K562 (cell line): ENCODE results near the gene MYO16. TPM values are rescaled to one million over a fixed set of nuclear protein-coding genes. Genes with fewer than 3 reads are reported as not detected.

Experiments used
- ATAC-seq: fragments of 200-7000 bp; cut with Tn5 transposase; 3 replicates; pipeline ENCODE4 v1.9.1; 2020; ENCODE audit warnings: moderate library complexity
- BruUV-seq: library from RNA; stranded (reverse); fragments of 400-500 nt; replicated peaks from 2 replicates; lab custom pipeline; 2021; lab: Mats Ljungman, UMichigan
- CTCF ChIA-PET: fragments of 300-600 bp; formaldehyde crosslinking; extraction: SDS; loops from one replicate; lab custom pipeline; 2021; ENCODE audit warnings: low intra/inter-chr PET ratio; lab: Yijun Ruan, JAX
- POLR2A ChIA-PET: fragments of 300-600, 350-650 bp; sonication (Branson Sonifier 250); formaldehyde crosslinking; extraction: SDS; loops from one replicate; lab custom pipeline; 2021; ENCODE audit warnings: antibody characterized with exemption, inconsistent platforms; lab: Yijun Ruan, JAX
- DNase-seq, 4 experiments: peaks; one replicate each; pipeline versions ENCODE4 v3.0.0 to v3.0.0-alpha.2; 2011 to 2018; ENCODE audit warnings: low spot score in 3 of 4, mixed read lengths in 3 of 4; ENCODE audit errors: extremely low read depth in 1 of 4
- FAIRE-seq: peaks from 2 replicates; lab custom pipeline; 2011; peaks lifted over from hg19 to GRCh38; lab: Jason Lieb, UNC
- H2AFZ ChIP-seq: 2 replicates; pipeline ENCODE4 v1.6.0; 2011; ENCODE audit warnings: low read depth, low read length, control low read depth, inconsistent platforms
- H3K27ac ChIP-seq: fragments of 200-600 bp; 3 replicates; pipeline ENCODE4 v1.8.0; 2011; ENCODE audit warnings: low read depth, mild to moderate bottlenecking, control low read depth, inconsistent platforms, low read length, moderate library complexity, mixed read lengths; ENCODE audit errors: extremely low read depth
- H3K27me3 ChIP-seq, 2 experiments: fragments of 300-600 bp in 1 of 2; 2 replicates in 1 of 2; 3 replicates in 1 of 2; pipeline versions ENCODE4 v1.6.0 to v1.8.0; 2011; ENCODE audit warnings: inconsistent platforms in 2 of 2, low read length in 2 of 2, mild to moderate bottlenecking in 1 of 2, mixed read lengths in 1 of 2, moderate library complexity in 1 of 2; ENCODE audit not compliant: control insufficient read depth in 2 of 2, insufficient read depth in 2 of 2
- H3K36me3 ChIP-seq: fragments of 300-600 bp; 3 replicates; pipeline ENCODE4 v1.8.0; 2011; ENCODE audit warnings: mild to moderate bottlenecking, low read length, inconsistent platforms; ENCODE audit not compliant: control insufficient read depth, insufficient read depth
- H3K4me1 ChIP-seq, 2 experiments: fragments of 200-600 bp in 1 of 2; replicated peaks in 1 of 2; 2 replicates in 1 of 2; 3 replicates in 1 of 2; pipeline versions ENCODE4 v1.5.1 to v1.8.0; 2011; ENCODE audit warnings: inconsistent platforms in 2 of 2, low read length in 2 of 2, mild to moderate bottlenecking in 1 of 2, mixed read lengths in 1 of 2, moderate library complexity in 1 of 2; ENCODE audit not compliant: control insufficient read depth in 2 of 2, insufficient read depth in 2 of 2
- H3K4me2 ChIP-seq: 2 replicates; pipeline ENCODE4 v1.6.1; 2011; ENCODE audit warnings: low read length, control low read depth, inconsistent platforms, mixed read lengths; ENCODE audit not compliant: insufficient read depth
- H3K4me3 ChIP-seq: fragments of 200-600 bp; sonication (generic), shearing (Covaris generic); 2 replicates; pipeline ENCODE4 v1.5.1; 2016; ENCODE audit warnings: control low read depth, inconsistent platforms
- H3K79me2 ChIP-seq: fragments of 200-600 bp; 3 replicates; pipeline ENCODE4 v1.8.0; 2011; ENCODE audit warnings: low read length, inconsistent platforms; ENCODE audit not compliant: control insufficient read depth, insufficient read depth
- H3K9ac ChIP-seq, 2 experiments: 2 replicates each; pipeline versions ENCODE4 v1.6.0 to v1.6.1; 2011; ENCODE audit warnings: low read depth in 2 of 2, low read length in 2 of 2, control low read depth in 1 of 2, inconsistent platforms in 1 of 2, mild to moderate bottlenecking in 1 of 2, mixed read lengths in 1 of 2; ENCODE audit not compliant: insufficient read depth in 1 of 2
- H3K9me1 ChIP-seq: one replicate; pipeline ENCODE4 v1.6.0; 2011; ENCODE audit warnings: inconsistent platforms, mild to moderate bottlenecking, low read length, moderate library complexity; ENCODE audit not compliant: control insufficient read depth, insufficient read depth
- H3K9me3 ChIP-seq: replicated peaks from 2 replicates; pipeline ENCODE4 v1.5.1; 2011; ENCODE audit warnings: low read depth, low read length, inconsistent platforms; ENCODE audit not compliant: control insufficient read depth, insufficient read depth
- H4K20me1 ChIP-seq: replicated peaks from 2 replicates; pipeline ENCODE4 v1.6.1; 2011; ENCODE audit warnings: low read length, inconsistent platforms, mixed read lengths; ENCODE audit not compliant: control insufficient read depth, insufficient read depth
- CC2D1A ChIP-seq: fragments of 450-650 bp; IDR thresholded peaks from 2 replicates; pipeline ENCODE4 v1.6.1; 2017; ENCODE audit warnings: mild to moderate bottlenecking
- HDAC2 ChIP-seq: fragments of 450-650 bp; IDR thresholded peaks from 2 replicates; pipeline ENCODE4 v1.6.1; 2016; ENCODE audit warnings: mild to moderate bottlenecking
- MXD1 ChIP-seq: fragments of 250-450 bp; sonication (Bioruptor Pico); IDR thresholded peaks from 2 replicates; pipeline ENCODE4 v1.8.0; 2021; ENCODE audit warnings: borderline replicate concordance, mild to moderate bottlenecking, moderate library complexity; ENCODE audit not compliant: poor library complexity, severe bottlenecking
- SRSF7 ChIP-seq: fragments of 200-400 bp; formaldehyde crosslinking; optimal IDR thresholded peaks from 2 replicates; pipeline ENCODE3; 2017; ENCODE audit warnings: mild to moderate bottlenecking, low read depth, low read length
- TFE3 ChIP-seq: fragments of 450-650 bp; formaldehyde crosslinking; IDR thresholded peaks from 2 replicates; pipeline ENCODE4 v1.4.0; 2020; ENCODE audit warnings: mild to moderate bottlenecking, mixed read lengths
- ZBTB40 ChIP-seq, 2 experiments: fragments of 450-650 bp in 1 of 2; sonication (generic) in 1 of 2; formaldehyde crosslinking in 1 of 2; IDR thresholded peaks; 2 replicates each; pipeline versions ENCODE4 v1.7.1 to v1.9.0; 2016 to 2022; ENCODE audit warnings: inconsistent platforms in 1 of 2, mild to moderate bottlenecking in 1 of 2, missing genetic modification reagents in 1 of 2
- ZFP91 ChIP-seq: sonication (generic); formaldehyde crosslinking; IDR thresholded peaks from 2 replicates; pipeline ENCODE4 v1.8.0; 2022; ENCODE audit warnings: mild to moderate bottlenecking, missing genetic modification reagents
- ZNF586 ChIP-seq: fragments of 450-650 bp; formaldehyde crosslinking; conservative IDR thresholded peaks from 2 replicates; pipeline ENCODE4 v1.4.0; 2020; ENCODE audit warnings: mild to moderate bottlenecking, moderate library complexity
- WGBS: fragments of 100-300 bp; shearing (Covaris generic); methylation state at CpG from one replicate; pipeline ENCODE4 v1.1.6; 2016; ENCODE audit warnings: low coverage, mixed read lengths; ENCODE audit not compliant: insufficient coverage; ENCODE audit errors: missing lambda C conversion rate; 5-methylcytosine and 5-hydroxymethylcytosine counted together
- in situ Hi-C: fragments of 300-500 bp; cut with MboI; formaldehyde crosslinking; loops from 4 replicates; pipeline ENCODE4 v1.15.0; 2018; ENCODE audit warnings: inconsistent platforms, mixed read lengths
- intact Hi-C: fragments of 100-400 bp; cut with micrococcal nuclease; formaldehyde crosslinking; loops from 2 replicates; pipeline ENCODE4 v1.14.2; 2022
- polyA plus RNA-seq, 8 experiments: library from polyadenylated mRNA; depleted of rRNA in 4 of 8; stranded (reverse) in 5 of 8; unstranded in 3 of 8; fragments of >200 nt; fragmentation: Nextera tagmentation in 2 of 8; fragmentation: Illumina TruSeq in 1 of 8; extraction: Ambion mirVana in 2 of 8; extraction: Trizol in 1 of 8; gene quantifications; 2 replicates each; pipeline versions ENCODE4 v1.2.1 to v1.2.3, GENCODE V29; 2011 to 2014; ENCODE audit warnings: inconsistent platforms in 1 of 8, missing spikeins in 1 of 8
- total RNA-seq, 7 experiments: library from RNA; depleted of rRNA in 6 of 7; stranded (reverse); fragments of >200 nt in 6 of 7; fragmentation: Illumina TruSeq in 2 of 7; extraction: Trizol in 2 of 7; gene quantifications; 2 replicates each; pipeline versions ENCODE4 v1.2.1 to v1.2.3, GENCODE V29; 2011 to 2021; ENCODE audit warnings: low replicate concordance in 1 of 7

MYO16 gene
- total and polyA plus RNA-seq, 9 of the 15 experiments (the other 6 are each of a cell fraction or from before 2014, with no cell fraction given): 4.3 to 45.7 (median 12.1) TPM

- CTCF ChIA-PET: no interaction called here
- Histone ChIP-seq H3K79me2 (no peaks in the 10 kb centered on the region), H4K20me1 (no peaks in the 10 kb centered on the region), H3K4me2 (no peak overlapping the region), H3K27me3 (no peaks in the 10 kb centered on the region), H3K4me3 (no peak overlapping the region), H3K36me3 (no peaks in the 10 kb centered on the region), H3K9me3 (no peaks in the 10 kb centered on the region), H3K4me1 (no peaks in the 10 kb centered on the region), H3K9ac (no peak overlapping the region), H3K9me1 (no peaks in the 10 kb centered on the region), H3K27ac (no peak overlapping the region), H2AFZ (no peak overlapping the region)
- no TSS peak for BruUV-seq
- FAIRE-seq: no peak
- in situ Hi-C loops: no loop called here
- WGBS: 21% methylated on average over 5 of the region's 5 CpGs
- intact Hi-C loops: no loop called here
- POLR2A ChIA-PET: no interaction called here
- no peak for DNase-seq
- no peak for ATAC-seq
- no peak for TF ChIP-seq TFE3 (CRISPR knock-in tag)
- TF ChIP-seq SRSF7: no peak
- no peak for TF ChIP-seq ZBTB40 (IDR thresholded peaks at IDR 0.05)
- no peak for TF ChIP-seq ZBTB40 (CRISPR knock-in tag; IDR thresholded peaks at IDR 0.05)
- no peak for TF ChIP-seq CC2D1A
- no peak for TF ChIP-seq ZNF586 (CRISPR knock-in tag)
- no peak for TF ChIP-seq ZFP91 (CRISPR knock-in tag)
- TF ChIP-seq MXD1: no peak
- TF ChIP-seq HDAC2: no peak
Measured at GRCh38 chr13:108987944-108988343, 358.5 kb downstream of the MYO16 start.
